GM18519 (cell line): ENCODE results near the gene SLC35F3.

Experiments used
- ATAC-seq: cut with Tn5 transposase; IDR thresholded peaks from one replicate; pipeline ENCODE4 v1.9.1; 2021; ENCODE audit warnings: mild to moderate bottlenecking, moderate library complexity; ENCODE audit not compliant: unreplicated experiment, low FRiP score

The SLC35F3 gene

DNA sequence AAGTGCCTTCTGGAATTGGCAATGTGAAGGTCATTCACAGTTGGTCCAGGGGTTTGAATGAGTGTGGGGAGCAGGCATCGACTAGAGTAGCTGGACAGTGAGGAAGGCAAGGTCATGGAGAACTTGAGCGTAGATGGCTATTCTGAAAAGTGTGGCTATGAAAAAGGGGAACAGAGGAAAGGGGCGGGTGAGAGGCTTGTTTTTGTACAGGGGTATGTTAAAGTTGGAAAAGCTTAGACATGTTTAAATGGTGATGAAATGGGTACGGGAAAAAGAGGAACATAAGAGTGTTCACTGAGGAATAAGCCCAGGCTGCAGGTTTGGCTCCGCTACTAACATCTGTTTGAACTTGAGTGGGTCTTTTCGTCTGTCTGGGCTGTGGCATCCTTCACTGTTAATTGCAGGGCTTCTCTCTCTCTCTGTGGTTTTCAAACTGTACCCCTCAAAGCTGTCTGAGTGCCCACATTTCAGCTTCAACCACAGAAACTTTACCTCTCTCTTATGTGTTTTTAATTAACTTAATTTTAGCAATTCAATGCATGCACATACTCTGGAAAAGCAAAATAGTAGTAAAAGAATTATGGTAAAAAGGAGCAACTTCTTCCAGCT is 398.0 kb downstream of the SLC35F3 start:
- ATAC-seq, result no peak

DNA sequence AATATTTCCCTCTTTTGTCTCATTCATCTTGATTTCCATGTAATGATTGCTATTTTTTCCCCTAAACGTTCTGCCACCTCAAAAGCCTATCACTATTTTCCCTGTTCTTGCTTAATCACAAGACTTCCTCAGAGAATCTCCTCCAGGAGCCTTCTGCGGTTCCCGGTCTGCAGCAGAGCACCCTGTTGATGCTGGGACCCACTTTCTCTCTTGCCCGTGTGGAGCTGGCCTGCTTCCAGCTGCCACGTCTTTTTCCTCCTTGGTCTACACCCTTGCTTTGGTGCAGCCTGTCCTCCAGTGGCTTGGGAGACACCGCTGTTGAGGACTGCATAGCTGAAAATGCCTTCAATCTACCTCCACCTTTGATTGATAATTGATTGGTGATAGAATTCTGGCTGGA is 398.8 kb downstream of the SLC35F3 start:
- no peak for ATAC-seq

DNA sequence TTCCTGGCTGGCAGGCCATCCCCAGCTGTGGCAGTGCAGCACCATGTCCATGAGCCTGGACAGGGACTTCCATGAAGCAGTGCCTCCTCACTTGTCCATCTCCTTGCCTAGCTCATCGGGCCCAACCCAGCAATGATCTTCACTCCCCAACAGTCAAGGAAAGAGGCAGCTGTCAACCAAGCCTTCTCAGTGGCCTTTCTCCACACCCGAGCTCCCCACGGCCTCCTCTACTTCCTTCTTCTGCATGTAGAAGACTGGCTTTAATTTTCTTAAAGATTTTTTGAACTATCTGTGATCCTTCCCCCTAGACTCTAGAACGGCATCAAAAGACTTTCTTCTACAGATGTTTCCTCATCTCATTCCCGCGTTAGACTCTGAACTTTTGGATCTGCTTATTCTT is 403.2 kb downstream of the SLC35F3 start:
- no peak for ATAC-seq

DNA sequence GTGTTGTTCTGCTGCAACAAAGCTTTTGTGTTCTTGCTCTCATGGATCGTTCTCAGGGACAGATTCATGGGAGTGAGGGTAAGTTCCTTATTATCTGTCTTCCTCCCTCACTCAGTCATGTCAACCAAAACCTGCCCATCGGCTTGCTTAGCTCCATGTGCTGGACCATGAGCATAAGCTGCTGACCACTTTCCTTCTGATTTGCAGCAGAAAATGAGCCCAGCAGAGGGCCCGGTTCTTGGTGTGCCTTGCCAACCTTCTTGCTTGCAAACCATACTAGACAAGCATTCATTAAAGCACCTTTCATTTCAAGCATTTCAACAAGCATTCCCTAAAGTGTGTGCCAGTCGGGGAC is 404.7 kb downstream of the SLC35F3 start:
- ATAC-seq, result no peak

DNA sequence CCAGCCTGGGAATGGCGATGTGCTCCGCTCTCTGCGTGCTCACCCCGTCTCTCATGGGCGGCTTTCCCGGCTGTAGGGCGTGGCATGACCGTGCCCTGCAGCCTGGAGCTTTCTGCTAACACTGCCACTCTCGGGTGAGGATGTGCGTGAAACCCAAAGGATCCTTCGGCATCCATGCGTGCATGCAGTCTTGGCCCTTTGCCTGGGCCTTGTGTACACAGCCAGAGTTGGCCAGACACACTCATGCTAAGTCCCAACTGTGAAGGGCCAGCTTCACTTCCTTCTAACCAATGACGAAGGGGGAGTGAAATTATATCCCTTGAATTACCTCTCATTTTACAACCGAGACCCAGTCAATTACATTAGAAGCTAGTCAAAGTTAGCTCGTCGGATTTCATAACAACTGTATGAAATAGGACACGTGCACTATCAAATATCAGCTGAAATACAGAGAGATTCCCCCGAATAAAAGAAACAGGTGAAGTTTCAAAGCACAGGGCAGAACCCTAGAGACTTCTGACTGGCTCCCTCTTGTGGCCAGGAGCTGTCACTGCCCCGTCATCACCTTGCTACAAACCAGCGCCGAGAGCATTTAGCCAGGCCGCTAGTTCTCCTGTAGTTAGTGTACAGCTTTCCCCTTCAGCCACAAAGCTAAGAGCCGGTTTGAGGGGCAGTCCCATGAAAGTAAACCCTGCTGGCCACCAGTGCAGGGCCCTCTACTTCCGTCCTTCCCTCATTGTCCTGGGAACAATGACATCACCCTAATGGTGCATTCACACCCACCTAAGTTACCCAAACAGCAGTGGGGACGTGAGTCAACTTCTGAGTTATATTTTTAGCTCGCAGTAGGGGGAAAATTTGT is 405.4 kb downstream of the SLC35F3 start:
- ATAC-seq, result peak; percentile 72

DNA sequence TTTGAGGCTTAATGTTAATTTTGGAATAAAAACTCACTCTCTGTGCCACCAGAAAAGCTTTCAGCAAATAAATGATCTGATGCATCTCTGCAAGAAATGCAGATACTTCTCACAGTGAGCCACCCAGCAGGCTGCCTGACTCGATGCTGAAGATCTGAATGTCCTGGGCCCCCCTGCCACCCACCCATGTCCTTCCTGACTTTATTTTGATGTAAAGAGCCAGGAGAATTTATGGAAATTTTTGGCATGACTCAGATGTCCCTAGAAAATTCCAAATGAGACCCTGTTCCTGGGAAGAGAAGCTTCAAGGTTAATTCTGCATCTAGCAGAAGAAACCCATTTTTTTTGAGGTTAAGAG is 406.0 kb downstream of the SLC35F3 start:
- no peak for ATAC-seq

DNA sequence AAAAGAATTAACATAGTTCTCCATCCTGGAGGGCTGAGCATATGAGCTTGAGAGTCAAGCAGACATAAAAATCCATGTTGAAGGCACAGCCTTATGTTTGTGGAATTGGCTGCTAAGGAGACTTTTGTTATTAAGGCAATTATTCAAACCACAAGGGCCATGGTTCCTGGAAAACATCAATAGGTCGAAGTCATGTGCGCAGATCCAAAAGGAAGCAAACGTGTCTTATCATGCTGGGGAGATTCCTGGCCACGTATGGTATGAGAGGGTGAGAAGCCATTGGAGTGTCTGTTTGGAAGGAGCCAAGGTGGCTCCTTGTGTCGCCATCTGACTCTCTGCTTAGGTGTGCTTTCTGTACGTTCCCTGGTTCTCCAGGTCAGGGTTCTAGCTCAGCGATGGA is 406.9 kb downstream of the SLC35F3 start:
- no peak for ATAC-seq

DNA sequence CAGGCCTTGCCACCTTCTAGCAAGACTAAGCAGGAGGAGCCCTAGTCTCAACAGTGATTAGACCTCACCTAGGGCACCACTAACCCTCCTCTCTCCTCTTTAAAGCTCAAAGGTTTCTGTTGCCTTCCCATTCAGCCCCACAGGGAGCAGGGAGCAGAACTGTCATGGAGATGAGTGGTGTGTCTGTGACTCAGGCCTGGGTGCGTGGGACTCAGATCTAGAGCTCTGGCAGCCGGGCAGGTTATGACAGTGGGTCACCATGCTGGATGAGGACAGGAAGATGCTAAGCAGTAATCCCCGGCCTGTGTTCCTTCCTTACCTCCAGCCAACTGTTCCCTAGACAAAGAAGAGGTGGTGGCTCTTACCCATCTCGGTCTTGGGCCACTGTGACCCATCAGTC is 408.7 kb downstream of the SLC35F3 start:
- no peak for ATAC-seq

DNA sequence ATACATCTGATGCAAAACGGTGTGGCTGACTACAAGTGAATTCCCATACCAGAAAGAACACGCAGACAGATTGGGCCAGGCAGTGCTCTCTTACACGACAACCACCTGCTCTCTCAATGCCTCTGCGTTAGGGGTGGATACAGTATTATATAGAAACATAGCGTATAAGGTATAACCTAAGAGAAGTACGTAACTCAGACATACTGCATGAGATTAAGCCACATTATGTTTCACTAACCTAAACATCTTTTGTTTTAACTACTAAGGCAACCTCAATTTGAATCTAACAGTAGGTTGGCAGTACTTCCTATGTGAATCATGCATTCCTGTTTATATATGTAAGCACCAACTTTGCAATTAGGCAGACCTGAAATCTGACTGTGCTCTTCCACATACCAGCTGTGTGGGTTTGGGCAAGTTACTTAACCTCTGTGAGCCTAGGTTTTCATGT is 410.6 kb downstream of the SLC35F3 start:
- ATAC-seq, result no peak

DNA sequence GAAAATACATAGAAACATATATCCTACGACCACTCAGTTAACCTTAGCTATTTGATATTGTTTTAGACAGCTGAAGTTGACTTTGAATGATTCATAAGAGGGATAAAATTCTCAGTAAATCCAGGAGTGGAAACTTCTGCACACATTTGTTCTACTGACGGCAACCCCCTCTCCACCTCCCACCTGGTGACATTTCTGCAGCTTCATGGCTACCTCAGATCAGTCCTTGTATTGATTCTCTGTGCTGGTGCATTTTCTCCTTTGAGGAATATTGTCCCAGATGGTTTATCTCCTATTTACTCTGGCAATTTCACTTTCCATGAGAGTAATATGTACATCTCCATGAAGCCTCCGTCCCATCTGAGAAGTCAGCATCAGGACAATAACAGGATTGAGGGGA is 411.1 kb downstream of the SLC35F3 start:
- ATAC-seq, result no peak

DNA sequence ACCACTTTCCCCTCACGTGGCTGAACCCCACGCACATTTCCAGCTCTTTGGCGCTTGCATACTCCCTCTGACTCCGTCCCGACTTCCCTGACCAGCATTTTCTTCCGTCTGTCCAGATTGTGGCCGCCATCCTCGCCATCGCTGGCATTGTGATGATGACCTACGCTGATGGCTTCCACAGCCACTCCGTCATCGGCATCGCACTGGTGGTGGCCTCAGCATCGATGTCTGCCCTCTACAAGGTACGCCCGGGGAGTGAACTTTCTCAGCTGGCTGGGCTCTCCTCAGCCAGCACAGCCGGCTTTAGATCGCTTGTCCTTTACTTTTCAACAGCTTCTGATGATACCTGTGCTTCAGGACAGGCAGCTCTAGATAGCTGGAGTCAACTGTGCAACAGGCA is 412.0 kb downstream of the SLC35F3 start:
- ATAC-seq, result no peak

DNA sequence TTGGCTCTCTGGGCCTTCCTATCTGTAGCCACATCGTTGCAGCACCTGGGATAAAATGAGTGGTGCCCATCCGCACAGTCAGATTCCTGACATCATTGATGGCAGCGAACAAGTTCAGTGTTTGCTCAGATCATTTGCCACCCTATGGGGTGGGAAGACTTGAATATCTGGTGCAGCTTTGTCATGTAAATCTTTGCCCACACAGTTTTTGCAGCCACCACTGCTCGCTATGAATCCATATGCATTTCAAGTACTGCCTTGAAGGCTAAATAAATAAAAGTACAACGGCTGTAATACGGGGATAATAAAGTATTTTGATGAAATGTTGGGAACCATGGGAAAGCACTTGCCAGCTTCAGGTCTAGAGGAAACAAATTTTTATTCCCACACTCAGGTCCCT is 412.5 kb downstream of the SLC35F3 start:
- no peak for ATAC-seq

DNA sequence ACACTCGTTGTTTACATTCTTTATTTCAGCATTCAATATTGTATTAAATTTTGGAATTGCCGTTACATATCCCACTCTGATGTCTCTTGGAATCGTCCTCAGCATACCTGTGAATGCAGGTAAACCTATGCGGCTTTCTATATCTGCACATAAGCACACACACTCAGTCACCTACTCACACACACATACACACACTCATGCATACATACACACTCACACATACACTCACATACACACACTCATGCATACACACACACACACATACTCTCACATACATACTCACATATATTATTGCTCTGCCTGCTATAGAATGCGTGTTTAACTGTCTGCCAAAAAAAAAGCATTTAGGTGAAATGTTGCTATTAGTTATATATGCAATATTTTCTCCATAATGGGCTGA is 415.6 kb downstream of the SLC35F3 start:
- ATAC-seq, result no peak

DNA sequence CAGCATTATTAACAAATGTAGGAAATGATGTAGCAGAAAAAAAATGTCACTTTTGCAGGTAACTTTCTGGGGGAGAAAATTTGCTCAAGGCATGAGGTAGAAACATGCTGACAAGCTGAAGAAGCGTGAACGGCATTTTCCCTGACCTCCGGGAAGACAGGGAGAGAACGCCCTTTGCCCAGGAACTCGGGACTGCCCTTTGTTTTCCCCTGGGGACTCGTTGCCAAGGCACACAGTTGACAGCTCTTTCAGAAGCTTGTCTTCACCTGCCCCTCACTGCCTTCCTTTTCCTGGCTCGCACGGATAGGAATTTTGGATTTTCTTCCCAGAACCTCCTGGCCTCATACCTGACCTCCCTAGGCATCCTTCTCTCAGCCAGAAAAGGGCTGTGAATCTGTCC is 416.1 kb downstream of the SLC35F3 start:
- ATAC-seq, result no peak

DNA sequence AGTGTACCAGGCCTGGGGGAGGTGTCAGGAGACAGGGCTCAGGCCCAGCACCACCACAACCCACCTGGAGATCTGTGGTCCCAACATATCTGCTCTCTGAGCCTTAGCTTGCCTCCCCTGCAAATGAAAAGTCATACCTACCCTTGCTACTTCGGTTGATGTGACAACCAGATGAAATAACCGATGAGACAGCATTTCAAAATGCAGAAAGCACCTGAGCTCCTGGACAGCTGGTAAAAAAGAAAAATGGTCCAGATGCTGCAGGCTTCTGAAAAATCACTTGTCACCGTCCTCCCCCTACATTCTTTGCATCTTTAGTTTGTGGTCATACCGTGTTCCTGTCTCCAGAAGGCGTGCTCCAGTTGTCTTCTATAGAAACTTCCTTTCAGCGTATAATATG is 416.8 kb downstream of the SLC35F3 start:
- ATAC-seq, result no peak

DNA sequence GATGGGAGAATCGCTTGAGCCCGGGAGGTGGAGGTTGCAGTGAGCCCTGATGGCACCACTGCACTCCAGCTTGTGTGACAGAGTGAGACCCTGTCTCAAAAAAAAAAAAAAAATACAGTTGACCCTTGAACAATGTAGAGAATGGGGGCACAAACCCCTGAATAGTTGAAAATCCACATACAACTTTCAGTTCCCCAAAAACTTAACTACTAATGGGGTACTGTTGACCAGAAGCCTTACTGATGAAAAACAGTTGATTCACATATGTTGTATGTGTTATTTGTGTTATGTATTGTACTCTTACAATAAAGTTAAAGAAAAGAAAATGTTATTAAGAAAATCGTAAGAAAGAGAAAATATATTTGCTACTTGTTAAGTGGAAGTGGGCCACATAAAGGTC is 417.6 kb downstream of the SLC35F3 start:
- ATAC-seq, result no peak

DNA sequence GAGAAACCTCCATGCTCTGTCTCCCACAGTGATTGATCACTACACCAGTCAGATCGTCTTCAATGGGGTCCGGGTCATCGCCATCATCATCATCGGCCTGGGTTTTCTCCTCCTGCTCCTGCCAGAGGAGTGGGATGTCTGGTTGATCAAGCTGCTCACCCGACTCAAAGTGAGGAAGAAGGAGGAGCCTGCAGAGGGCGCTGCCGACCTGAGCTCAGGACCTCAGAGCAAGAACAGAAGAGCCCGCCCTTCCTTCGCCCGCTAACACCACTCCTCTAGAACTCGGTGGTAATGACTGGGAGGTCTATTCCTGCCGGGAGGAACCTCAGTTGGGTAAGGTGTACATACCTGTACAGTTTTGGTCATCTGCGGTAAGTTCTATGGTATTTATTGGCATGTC is 418.5 kb downstream of the SLC35F3 start:
- ATAC-seq, result no peak

DNA sequence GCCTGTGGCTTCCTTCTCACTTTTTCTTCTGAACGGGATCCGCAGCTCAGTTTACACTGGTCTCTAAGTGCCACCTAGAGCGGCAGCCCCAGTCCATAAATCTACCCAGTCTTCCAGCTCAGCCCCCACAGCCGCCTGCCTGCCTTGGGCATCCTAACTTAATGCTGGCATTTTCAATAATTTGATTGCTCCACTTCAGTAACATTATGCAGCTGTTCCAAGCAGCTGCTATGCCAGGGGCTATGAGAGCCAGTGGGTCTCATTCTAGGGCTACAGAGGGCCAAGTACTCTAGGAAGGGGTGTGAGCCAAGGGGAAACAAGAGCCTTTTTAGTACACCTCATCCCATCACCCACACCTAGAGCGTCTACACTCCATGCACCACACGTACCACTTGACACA is 420.3 kb downstream of the SLC35F3 start:
- no peak for ATAC-seq

DNA sequence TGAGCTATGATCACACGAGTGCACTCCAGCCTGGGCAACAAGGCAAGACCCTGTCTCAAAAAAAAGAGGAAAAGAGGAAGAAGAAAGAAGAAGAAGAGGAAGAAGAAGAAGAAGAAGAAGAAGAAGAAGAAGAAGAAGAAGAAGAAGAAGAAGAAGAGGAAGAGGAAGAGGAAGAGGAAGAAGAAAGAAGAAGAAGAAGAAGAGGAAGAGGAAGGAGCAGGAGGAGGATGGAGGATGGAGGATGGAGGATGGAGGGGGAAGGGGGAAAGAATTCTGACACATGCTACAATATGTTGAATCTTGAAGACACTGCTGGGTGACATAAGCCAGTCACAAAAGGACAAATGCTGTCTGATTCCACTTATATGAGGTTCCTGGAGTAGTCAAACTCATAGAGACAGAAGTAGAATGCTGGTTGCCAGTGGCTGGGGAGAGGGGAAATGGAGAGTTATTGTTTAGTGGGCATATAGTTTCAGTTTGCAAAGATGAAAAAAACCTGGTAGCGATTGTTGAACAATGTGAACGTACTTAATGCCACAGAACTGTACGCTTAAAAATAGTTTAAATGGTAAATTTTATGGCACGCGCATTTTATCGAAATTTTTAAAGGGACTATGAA is 421.5 kb downstream of the SLC35F3 start:
- ATAC-seq, result peak; percentile 40

DNA sequence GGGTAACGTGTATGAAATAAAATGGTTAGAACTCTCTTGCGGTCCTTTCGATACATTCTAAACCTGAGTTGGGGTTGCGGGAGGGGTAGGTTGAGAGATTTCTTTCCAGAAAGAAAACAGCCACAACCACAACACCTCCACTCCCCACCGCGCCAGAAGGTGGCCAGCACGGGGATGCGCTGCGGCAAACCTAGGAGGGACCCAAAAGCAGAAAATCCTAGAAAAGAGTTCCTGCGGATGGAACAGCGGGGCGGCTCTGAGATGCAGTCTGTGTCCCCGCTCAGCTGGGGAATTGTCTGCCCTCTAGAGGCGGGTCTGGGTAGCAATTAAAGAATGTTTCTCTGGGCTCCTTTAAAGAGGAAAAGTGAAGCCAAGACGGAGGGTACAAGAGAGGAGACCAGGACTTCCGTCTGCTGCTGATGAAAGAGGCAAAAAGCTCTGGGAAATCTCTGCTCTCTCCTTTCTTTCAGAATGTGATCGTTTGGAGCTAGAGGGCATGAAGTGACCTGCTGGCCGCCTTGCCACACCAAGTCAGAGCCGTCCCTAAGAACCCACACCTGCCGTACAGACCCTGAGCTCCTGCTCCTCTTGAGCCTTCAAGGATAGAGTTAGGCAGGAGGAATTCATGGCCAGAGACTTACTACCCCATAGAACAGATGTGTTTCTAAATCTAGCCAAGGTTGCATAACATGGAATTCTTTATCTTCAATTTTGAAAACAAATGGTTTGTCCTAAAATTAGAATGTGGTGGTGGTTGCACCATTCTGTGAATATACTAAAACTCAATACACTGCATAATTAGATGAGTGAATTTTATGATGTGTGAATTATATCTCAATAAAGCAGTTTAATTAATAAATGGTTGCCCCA is 422.3 kb downstream of the SLC35F3 start:
- ATAC-seq, result peak; percentile 46

DNA sequence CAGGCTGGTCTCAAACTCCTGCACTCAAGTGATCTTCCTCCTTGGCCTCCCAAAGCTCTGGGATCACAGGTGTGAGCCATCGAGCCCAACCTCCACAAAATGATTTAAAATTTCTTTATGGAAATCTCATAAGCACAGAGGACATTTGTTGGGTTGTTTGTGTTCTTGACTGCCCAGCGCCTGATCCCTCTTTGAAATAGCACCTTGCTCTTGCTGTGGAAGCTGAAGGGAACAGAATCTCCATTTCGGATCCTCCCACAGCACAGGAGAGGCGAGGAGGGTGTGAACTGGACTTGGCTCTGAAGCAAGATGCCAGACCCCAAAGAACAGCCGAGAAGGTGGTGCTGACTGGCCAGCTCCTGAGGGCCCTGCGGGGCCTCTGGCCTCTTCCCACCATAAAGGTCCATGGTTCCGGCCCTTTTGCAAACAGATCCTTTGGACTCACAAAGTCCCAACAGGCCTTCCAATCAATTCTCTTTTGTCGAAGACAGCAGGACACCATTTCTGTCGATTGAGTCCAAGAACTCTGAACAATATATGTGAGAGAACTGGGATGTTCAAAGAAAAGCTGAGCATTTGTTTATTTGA is 423.2 kb downstream of the SLC35F3 start:
- no peak for ATAC-seq
